Caco-2 (cell line): Measurements from ENCODE around the gene SHE. TPM values are rescaled to one million over a fixed set of nuclear protein-coding genes. Genes with fewer than 3 reads are reported as not detected.
A peak's percentile ranks its signal among the peaks of the same experiment; 100 is the strongest.

Experiments used
- BruUV-seq: library from RNA; stranded (reverse); fragments of 400-500 nt; replicated peaks from 2 replicates; lab custom pipeline; 2021; lab: Mats Ljungman, UMichigan
- CTCF ChIA-PET: fragments of 300-600 bp; sonication (Branson Sonifier 250); formaldehyde crosslinking; loops from one replicate; lab custom pipeline; 2022; ENCODE audit warnings: antibody characterized with exemption; lab: Charles Lee
- POLR2A ChIA-PET: fragments of 300-600 bp; sonication (Branson Sonifier 250); formaldehyde crosslinking; loops from one replicate; lab custom pipeline; 2022; ENCODE audit warnings: antibody characterized with exemption; lab: Charles Lee
- DNase-seq, 2 experiments: peaks; one replicate each; pipeline versions ENCODE4 v3.0.0 to v3.0.0-alpha.2; 2020 to 2022
- H3K27me3 ChIP-seq: replicated peaks from 2 replicates; pipeline ENCODE4 v1.6.0; 2011; ENCODE audit warnings: low read length; ENCODE audit not compliant: control insufficient read depth, insufficient read depth
- H3K36me3 ChIP-seq: 2 replicates; pipeline ENCODE4 v1.5.1; 2011; ENCODE audit warnings: low read length; ENCODE audit not compliant: control insufficient read depth, insufficient read depth
- H3K4me1 ChIP-seq: fragments of 250-450 bp; sonication (Bioruptor Pico); 2 replicates; pipeline ENCODE4 v1.5.1; 2020; ENCODE audit warnings: mild to moderate bottlenecking
- H3K4me3 ChIP-seq: 2 replicates; pipeline ENCODE4 v1.5.1; 2011; ENCODE audit warnings: low read depth, mild to moderate bottlenecking, control low read depth, low read length
- H3K9me3 ChIP-seq: fragments of 250-450 bp; sonication (Bioruptor Pico); 2 replicates; pipeline ENCODE4 v1.5.1; 2020; ENCODE audit warnings: mild to moderate bottlenecking, moderate library complexity
- H3K27ac Mint-ChIP-seq: one replicate; pipeline ENCODE4 v1.8.0; 2022; ENCODE audit warnings: mixed read lengths; ENCODE audit not compliant: unreplicated experiment
- H3K27me3 Mint-ChIP-seq: one replicate; pipeline ENCODE4 v1.8.0; 2022; ENCODE audit warnings: mixed read lengths; ENCODE audit not compliant: insufficient read depth, unreplicated experiment
- H3K36me3 Mint-ChIP-seq: one replicate; pipeline ENCODE4 v1.8.0; 2022; ENCODE audit warnings: mild to moderate bottlenecking, mixed read lengths; ENCODE audit not compliant: insufficient read depth, unreplicated experiment
- H3K4me1 Mint-ChIP-seq: one replicate; pipeline ENCODE4 v1.8.0; 2022; ENCODE audit warnings: low read depth, mixed read lengths; ENCODE audit not compliant: unreplicated experiment
- H3K4me3 Mint-ChIP-seq: one replicate; pipeline ENCODE4 v1.8.0; 2022; ENCODE audit warnings: mild to moderate bottlenecking, moderate library complexity, mixed read lengths; ENCODE audit not compliant: unreplicated experiment
- H3K9me3 Mint-ChIP-seq: one replicate; pipeline ENCODE4 v1.8.0; 2022; ENCODE audit warnings: mixed read lengths; ENCODE audit not compliant: unreplicated experiment
- CTCF ChIP-seq, 2 experiments: fragments of 200-600 bp in 1 of 2; IDR thresholded peaks; 1 replicate in 1 of 2; 2 replicates in 1 of 2; pipeline versions ENCODE4 v1.5.1 to v1.8.0; 2011 to 2022; ENCODE audit warnings: antibody characterized with exemption in 1 of 2, control low read depth in 1 of 2, inconsistent platforms in 1 of 2, low read depth in 1 of 2, low read length in 1 of 2, mild to moderate bottlenecking in 1 of 2, moderate library complexity in 1 of 2; ENCODE audit not compliant: insufficient read depth in 1 of 2, severe bottlenecking in 1 of 2, unreplicated experiment in 1 of 2
- intact Hi-C: fragments of 100-400 bp; cut with micrococcal nuclease; formaldehyde crosslinking; loops from one replicate; pipeline ENCODE4 v1.10.0; 2022; ENCODE audit not compliant: unreplicated experiment
- total RNA-seq: library from RNA; stranded (reverse); gene quantifications from 2 replicates; pipeline ENCODE4 v1.2.3, GENCODE V29; 2022

SHE gene
- total RNA-seq, 1 experiment from 2014 or later = not detected

- intact Hi-C loops = loop anchor here (5.0 kb wide), 1 partner anchor 195 kb away; no protein-coding TSS in a partner anchor
- Mint-ChIP-seq H3K4me3 (no peak overlapping the region), H3K27me3 (peaks cover 4% of the 10 kb centered on the region), H3K36me3 (peaks cover 33% of the 10 kb centered on the region), H3K27ac (no peak overlapping the region), H3K9me3 (no peaks in the 10 kb centered on the region), H3K4me1 (peaks cover 9% of the 10 kb centered on the region)
- H3K36me3 ChIP-seq = peaks cover 3% of the 10 kb centered on the region
- DNase-seq = no peak
- CTCF ChIA-PET = interaction anchor here (0.5 to 2.6 kb wide), 14 partner anchors 11 to 342 kb away, joined by 3 to 44 read pairs (median 4); partner anchors contain the start of genes AQP10 and KCNN3
- POLR2A ChIA-PET = no interaction called here
- BruUV-seq = no TSS peak
- H3K4me3 ChIP-seq = no peak overlapping the region
- no peak for TF ChIP-seq CTCF (IDR thresholded peaks at IDR 0.05; ENCODE audit: insufficient read depth in 1 of 2, low read depth in 1 of 2, low read length in 1 of 2, severe bottlenecking in 1 of 2, unreplicated experiment in 1 of 2)
- H3K9me3 ChIP-seq = no peaks in the 10 kb centered on the region
- no peaks in the 10 kb centered on the region for H3K4me1 ChIP-seq
- H3K27me3 ChIP-seq = no peaks in the 10 kb centered on the region
Measured at GRCh38 chr1:154547105-154547732, 45.0 kb upstream of the SHE start.

DNA sequence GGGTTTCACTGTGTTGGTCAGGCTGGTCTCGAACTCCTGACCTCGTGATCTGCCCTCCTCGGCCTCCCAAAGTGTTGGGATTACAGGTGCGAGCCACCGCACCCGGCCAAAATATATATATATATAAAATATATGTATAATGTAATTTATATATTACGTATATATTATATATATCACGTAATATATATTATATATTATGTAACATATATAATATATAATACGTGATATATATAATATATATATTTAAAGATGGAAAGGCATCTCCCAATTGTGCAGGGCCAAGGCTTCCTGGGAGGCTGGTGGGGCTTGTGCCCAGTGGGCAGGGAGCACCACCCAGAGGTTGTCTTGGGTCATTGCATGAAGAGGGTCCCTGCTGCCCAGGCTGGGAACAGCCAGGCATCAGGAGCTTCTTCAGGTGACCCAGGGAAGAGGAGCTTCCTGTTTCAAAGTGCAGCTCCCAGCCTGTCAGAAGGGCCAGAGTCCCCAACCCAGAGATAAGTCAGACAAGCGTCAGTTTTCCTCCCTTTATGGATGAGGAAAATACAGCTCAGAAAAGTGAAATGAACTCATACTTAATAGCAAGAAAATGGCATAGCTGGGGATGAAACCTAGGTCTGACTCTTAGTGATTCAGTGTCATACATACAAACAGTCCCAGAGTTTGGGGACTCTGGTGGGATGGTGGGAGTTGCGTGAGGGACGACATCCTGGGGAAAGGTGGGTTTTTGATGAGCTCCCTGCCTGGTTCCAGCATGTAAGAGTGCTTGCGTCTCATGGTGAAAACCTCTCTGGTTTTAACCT lies 44.3 kb upstream of the SHE start:
- CTCF ChIA-PET = interaction anchor here (0.5 to 2.6 kb wide), 14 partner anchors 10 to 343 kb away, joined by 3 to 44 read pairs (median 4); partner anchors contain the start of genes AQP10 and KCNN3
- peak; percentile 73 to 80 for DNase-seq
- Mint-ChIP-seq H3K36me3 (peaks cover 26% of the 10 kb centered on the region), H3K27me3 (peaks cover 7% of the 10 kb centered on the region), H3K4me3 (no peak overlapping the region), H3K9me3 (no peaks in the 10 kb centered on the region), H3K27ac (no peak overlapping the region), H3K4me1 (peaks cover 9% of the 10 kb centered on the region)
- Histone ChIP-seq H3K4me1 (no peaks in the 10 kb centered on the region), H3K36me3 (peaks cover 3% of the 10 kb centered on the region; the same call in 1 of the 2 replicates), H3K27me3 (no peaks in the 10 kb centered on the region), H3K9me3 (no peaks in the 10 kb centered on the region), H3K4me3 (no peak overlapping the region)
- no TSS peak for BruUV-seq
- intact Hi-C loops = loop anchor here (1.0 to 5.0 kb wide), 3 partner anchors 62 to 194 kb away; no protein-coding TSS in a partner anchor
- TF ChIP-seq CTCF (IDR thresholded peaks at IDR 0.05; ENCODE audit: insufficient read depth in 1 of 2, low read depth in 1 of 2, low read length in 1 of 2, severe bottlenecking in 1 of 2, unreplicated experiment in 1 of 2) = peak; percentile 70 to 83
- POLR2A ChIA-PET = no interaction called here

- H3K27me3 ChIP-seq = no peaks in the 10 kb centered on the region
- no peak overlapping the region for H3K4me3 Mint-ChIP-seq
- ChIA-PET POLR2A (no interaction called here), CTCF (no interaction called here)
- H3K9me3 ChIP-seq = no peaks in the 10 kb centered on the region
- peaks cover 5% of the 10 kb centered on the region for H3K4me1 Mint-ChIP-seq
- H3K36me3 Mint-ChIP-seq = no peaks in the 10 kb centered on the region
- H3K4me3 ChIP-seq = no peak overlapping the region
- no peak for DNase-seq
- no TSS peak for BruUV-seq
- H3K27ac Mint-ChIP-seq = no peak overlapping the region
- intact Hi-C loops = no loop called here
- no peaks in the 10 kb centered on the region for H3K36me3 ChIP-seq
- H3K9me3 Mint-ChIP-seq = no peaks in the 10 kb centered on the region
- no peak for TF ChIP-seq CTCF (IDR thresholded peaks at IDR 0.05; ENCODE audit: insufficient read depth in 1 of 2, low read depth in 1 of 2, low read length in 1 of 2, severe bottlenecking in 1 of 2, unreplicated experiment in 1 of 2)
- no peaks in the 10 kb centered on the region for H3K4me1 ChIP-seq
- peaks cover 24% of the 10 kb centered on the region for H3K27me3 Mint-ChIP-seq
Measured at GRCh38 chr1:154541231-154541630, 39.0 kb upstream of the SHE start.
